ENCODE results near the gene RMND1.

Gene RMND1

GRCh38 chr6:151390851-151391470 is 61.0 kb downstream of the RMND1 start:
- peak overlapping the region; percentile 96 for H4K91ac ChIP-seq (ENCODE audit: low read depth, low read length)
- peak overlapping the region; percentile 98 for H3K4me3 ChIP-seq (ENCODE audit: low read depth, low read length)
- H3K27ac ChIP-seq (ENCODE audit: low read depth, low read length): peak overlapping the region; percentile 100
- H3K4ac ChIP-seq (ENCODE audit: low read depth, low read length): peak overlapping the region; percentile 99
- WGBS (ENCODE audit: extremely low coverage, insufficient coverage, insufficient read length): no CpG with 5 or more reads among the region's 78 CpGs
- H4K8ac ChIP-seq (ENCODE audit: low read depth, low read length): peak overlapping the region; percentile 100
- peak overlapping the region; percentile 99 for H4K12ac ChIP-seq (ENCODE audit: low read depth, low read length)
- peak; percentile 35 to 64 for DNase-seq
- peak overlapping the region; percentile 63 for H3K4me2 ChIP-seq (ENCODE audit: low read length)
- H3K79me1 ChIP-seq (ENCODE audit: low read length): peaks cover 22% of the 10 kb centered on the region
- peak overlapping the region; percentile 99 for H3K18ac ChIP-seq (ENCODE audit: low read length)
- H3K14ac ChIP-seq (ENCODE audit: low read length): peak overlapping the region; percentile 100
- H2BK12ac ChIP-seq (ENCODE audit: low read length): peak overlapping the region; percentile 74
- H3K27me3 ChIP-seq (ENCODE audit: insufficient read depth, low read length): no peaks in the 10 kb centered on the region
- peaks cover 1 to 5% of the 10 kb centered on the region in 2 experiments for H3K36me3 ChIP-seq (ENCODE audit: control insufficient read depth in 1 of 2, insufficient read depth in 2 of 2, low read length in 2 of 2)
- peak overlapping the region; percentile 97 for H2AFZ ChIP-seq (ENCODE audit: insufficient read depth, low read length, poor library complexity)
- H3K23ac ChIP-seq (ENCODE audit: low read length): no peak overlapping the region
- H3K9me3 ChIP-seq (ENCODE audit: insufficient read depth, low read depth, low read length): no peaks in the 10 kb centered on the region
- peaks cover 27% of the 10 kb centered on the region for H3K79me2 ChIP-seq (ENCODE audit: control insufficient read depth, insufficient read depth, low read length, poor library complexity)
- H2BK120ac ChIP-seq (ENCODE audit: insufficient read depth, low read length, poor library complexity): peak overlapping the region; percentile 97
- H3K4me1 ChIP-seq (ENCODE audit: control insufficient read depth in 1 of 2, insufficient read depth in 2 of 2, low read length in 2 of 2): peaks cover 0 to 3% of the 10 kb centered on the region in 2 experiments
- peak overlapping the region; percentile 100 for H2BK5ac ChIP-seq (ENCODE audit: low read depth, low read length, poor library complexity)
- peak overlapping the region; percentile 95 for H3K9ac ChIP-seq (ENCODE audit: low read length)
- peak overlapping the region; percentile 99 for H2AK5ac ChIP-seq (ENCODE audit: low read length)

GRCh38 chr6:151390276-151390850 is 61.6 kb downstream of the RMND1 start:
- H3K36me3 ChIP-seq (ENCODE audit: control insufficient read depth in 1 of 2, insufficient read depth in 2 of 2, low read length in 2 of 2): peaks cover 0 to 3% of the 10 kb centered on the region in 2 experiments
- WGBS (ENCODE audit: extremely low coverage, insufficient coverage, insufficient read length): no CpG with 5 or more reads among the region's 79 CpGs
- peak overlapping the region; percentile 73 for H2BK12ac ChIP-seq (ENCODE audit: low read length)

GRCh38 chr6:151389618-151390275 is 62.2 kb downstream of the RMND1 start:
- Histone ChIP-seq H3K4me1 (ENCODE audit: control insufficient read depth in 1 of 2, insufficient read depth in 2 of 2, low read length in 2 of 2) (peaks cover 0 to 3% of the 10 kb centered on the region in 2 experiments), H2BK12ac (ENCODE audit: low read length) (peak overlapping the region; percentile 86), H3K4ac (ENCODE audit: low read depth, low read length) (peak overlapping the region; percentile 100), H3K9me3 (ENCODE audit: insufficient read depth, low read depth, low read length) (no peaks in the 10 kb centered on the region), H3K9ac (ENCODE audit: low read length) (peak overlapping the region; percentile 100), H2AFZ (ENCODE audit: insufficient read depth, low read length, poor library complexity) (peak overlapping the region; percentile 94), H3K79me2 (ENCODE audit: control insufficient read depth, insufficient read depth, low read length, poor library complexity) (peaks cover 25% of the 10 kb centered on the region), H3K27me3 (ENCODE audit: insufficient read depth, low read length) (no peaks in the 10 kb centered on the region), H4K8ac (ENCODE audit: low read depth, low read length) (peak overlapping the region; percentile 100), H3K4me2 (ENCODE audit: low read length) (peak overlapping the region; percentile 89), H3K79me1 (ENCODE audit: low read length) (peaks cover 22% of the 10 kb centered on the region), H3K14ac (ENCODE audit: low read length) (peak overlapping the region; percentile 100), H2BK120ac (ENCODE audit: insufficient read depth, low read length, poor library complexity) (peak overlapping the region; percentile 100), H2AK5ac (ENCODE audit: low read length) (peak overlapping the region; percentile 100), H3K23ac (ENCODE audit: low read length) (peak overlapping the region; percentile 63), H4K91ac (ENCODE audit: low read depth, low read length) (peak overlapping the region; percentile 100), H4K12ac (ENCODE audit: low read depth, low read length) (peak overlapping the region; percentile 100), H3K27ac (ENCODE audit: low read depth, low read length) (peak overlapping the region; percentile 100), H3K36me3 (ENCODE audit: control insufficient read depth in 1 of 2, insufficient read depth in 2 of 2, low read length in 2 of 2) (peaks cover 0 to 2% of the 10 kb centered on the region in 2 experiments), H2BK5ac (ENCODE audit: low read depth, low read length, poor library complexity) (peak overlapping the region; percentile 100), H3K18ac (ENCODE audit: low read length) (peak overlapping the region; percentile 99), H3K4me3 (ENCODE audit: low read depth, low read length) (peak overlapping the region; percentile 97)
- no CpG with 5 or more reads among the region's 54 CpGs for WGBS (ENCODE audit: extremely low coverage, insufficient coverage, insufficient read length)
- peak; percentile 92 to 94 for DNase-seq

More at GRCh38 chr6:151390276-151390850, 61.6 kb downstream of the RMND1 start:
- H3K79me1 ChIP-seq (ENCODE audit: low read length): peaks cover 22% of the 10 kb centered on the region
- peak overlapping the region; percentile 97 for H3K4ac ChIP-seq (ENCODE audit: low read depth, low read length)
- H4K8ac ChIP-seq (ENCODE audit: low read depth, low read length): peak overlapping the region; percentile 100
- H2BK120ac ChIP-seq (ENCODE audit: insufficient read depth, low read length, poor library complexity): peak overlapping the region; percentile 97
- no peaks in the 10 kb centered on the region for H3K9me3 ChIP-seq (ENCODE audit: insufficient read depth, low read depth, low read length)
- peak overlapping the region; percentile 100 for H2BK5ac ChIP-seq (ENCODE audit: low read depth, low read length, poor library complexity)
- H3K23ac ChIP-seq (ENCODE audit: low read length): no peak overlapping the region
- peak overlapping the region; percentile 99 for H4K12ac ChIP-seq (ENCODE audit: low read depth, low read length)
- H4K91ac ChIP-seq (ENCODE audit: low read depth, low read length): peak overlapping the region; percentile 100
- H3K4me1 ChIP-seq (ENCODE audit: control insufficient read depth in 1 of 2, insufficient read depth in 2 of 2, low read length in 2 of 2): peaks cover 0 to 3% of the 10 kb centered on the region in 2 experiments
- peak overlapping the region; percentile 100 for H3K27ac ChIP-seq (ENCODE audit: low read depth, low read length)
- H3K4me2 ChIP-seq (ENCODE audit: low read length): peak overlapping the region; percentile 89
- peak overlapping the region; percentile 95 for H3K9ac ChIP-seq (ENCODE audit: low read length)
- H3K79me2 ChIP-seq (ENCODE audit: control insufficient read depth, insufficient read depth, low read length, poor library complexity): peaks cover 25% of the 10 kb centered on the region
- peak overlapping the region; percentile 98 for H2AK5ac ChIP-seq (ENCODE audit: low read length)
- peak overlapping the region; percentile 97 for H2AFZ ChIP-seq (ENCODE audit: insufficient read depth, low read length, poor library complexity)
- H3K4me3 ChIP-seq (ENCODE audit: low read depth, low read length): peak overlapping the region; percentile 98
- DNase-seq: peak; percentile 99
- H3K14ac ChIP-seq (ENCODE audit: low read length): peak overlapping the region; percentile 100
- H3K18ac ChIP-seq (ENCODE audit: low read length): peak overlapping the region; percentile 99
- H3K27me3 ChIP-seq (ENCODE audit: insufficient read depth, low read length): no peaks in the 10 kb centered on the region

- peak overlapping the region; percentile 69 for H4K8ac ChIP-seq (ENCODE audit: low read depth, low read length)
- H3K27me3 ChIP-seq (ENCODE audit: insufficient read depth, low read length): no peaks in the 10 kb centered on the region
- H3K27ac ChIP-seq (ENCODE audit: low read depth, low read length): peak overlapping the region; percentile 100
- DNase-seq: no peak
- H3K9me3 ChIP-seq (ENCODE audit: insufficient read depth, low read depth, low read length): no peaks in the 10 kb centered on the region
- H2AFZ ChIP-seq (ENCODE audit: insufficient read depth, low read length, poor library complexity): no peak overlapping the region
- H2BK12ac ChIP-seq (ENCODE audit: low read length): no peak overlapping the region
- peak overlapping the region; percentile 91 for H2BK120ac ChIP-seq (ENCODE audit: insufficient read depth, low read length, poor library complexity)
- peak overlapping the region; percentile 84 for H3K4ac ChIP-seq (ENCODE audit: low read depth, low read length)
- no peaks in the 10 kb centered on the region for H3K36me3 ChIP-seq (ENCODE audit: control insufficient read depth in 1 of 2, insufficient read depth in 2 of 2, low read length in 2 of 2)
- peaks cover 22% of the 10 kb centered on the region for H3K79me1 ChIP-seq (ENCODE audit: low read length)
- H2BK5ac ChIP-seq (ENCODE audit: low read depth, low read length, poor library complexity): peak overlapping the region; percentile 100
- H3K4me1 ChIP-seq (ENCODE audit: control insufficient read depth in 1 of 2, insufficient read depth in 2 of 2, low read length in 2 of 2): peaks cover 0 to 3% of the 10 kb centered on the region in 2 experiments
- H3K23ac ChIP-seq (ENCODE audit: low read length): no peak overlapping the region
- H4K91ac ChIP-seq (ENCODE audit: low read depth, low read length): peak overlapping the region; percentile 100
- H2AK5ac ChIP-seq (ENCODE audit: low read length): no peak overlapping the region
- H3K4me3 ChIP-seq (ENCODE audit: low read depth, low read length): peak overlapping the region; percentile 50
- no CpG with 5 or more reads among the region's 12 CpGs for WGBS (ENCODE audit: extremely low coverage, insufficient coverage, insufficient read length)
- H3K4me2 ChIP-seq (ENCODE audit: low read length): peak overlapping the region; percentile 89
- peak overlapping the region; percentile 87 for H3K14ac ChIP-seq (ENCODE audit: low read length)
- peak overlapping the region; percentile 82 for H3K9ac ChIP-seq (ENCODE audit: low read length)
- no peak overlapping the region for H3K18ac ChIP-seq (ENCODE audit: low read length)
- H4K12ac ChIP-seq (ENCODE audit: low read depth, low read length): peak overlapping the region; percentile 100
- H3K79me2 ChIP-seq (ENCODE audit: control insufficient read depth, insufficient read depth, low read length, poor library complexity): peaks cover 22% of the 10 kb centered on the region
Measured at GRCh38 chr6:151388997-151389617, 62.8 kb downstream of the RMND1 start.
